Heart right ventricle (tissue), 16 donors: ENCODE results near the gene ZMYND15. TPM values are rescaled to one million over a fixed set of nuclear protein-coding genes. Genes with fewer than 3 reads are reported as not detected.

ENCODE experiments used
- ATAC-seq, 8 donors: fragments of 200-7000 bp; cut with Tn5 transposase; one replicate each; pipeline ENCODE4 v1.9.1; 2020; ENCODE audit warnings: mild to moderate bottlenecking in 8 of 8, moderate library complexity in 8 of 8, moderate number of reproducible peaks in 1 of 8
- DNase-seq, 2 donors: peaks; one replicate each; pipeline ENCODE4 v3.0.0-alpha.2; 2020
- H3K27ac ChIP-seq, 10 donors: fragments of 200-600 bp; sonication (generic) in 2 of 10; one replicate each; pipeline versions ENCODE4 v1.5.0 to v1.8.0; 2020 to 2022; ENCODE audit warnings: mild to moderate bottlenecking in 3 of 10
- H3K27me3 ChIP-seq, 7 donors: fragments of 200-600 bp; one replicate each; pipeline ENCODE4 v1.8.0; 2021 to 2022; ENCODE audit warnings: mild to moderate bottlenecking in 2 of 7
- H3K36me3 ChIP-seq, 9 donors: fragments of 200-600 bp; sonication (generic) in 1 of 9; one replicate each; pipeline versions ENCODE4 v1.5.0 to v1.8.0; 2020 to 2022; ENCODE audit warnings: mild to moderate bottlenecking in 2 of 9
- H3K4me1 ChIP-seq, 9 donors: fragments of 200-600 bp; sonication (generic) in 1 of 9; one replicate each; pipeline versions ENCODE4 v1.5.0 to v1.8.0; 2020 to 2022; ENCODE audit warnings: mild to moderate bottlenecking in 4 of 9
- H3K4me3 ChIP-seq, 10 donors: fragments of 200-600 bp; sonication (generic) in 2 of 10; one replicate each; pipeline versions ENCODE4 v1.5.0 to v1.8.0; 2020 to 2022; ENCODE audit warnings: mild to moderate bottlenecking in 7 of 10, moderate library complexity in 2 of 10
- H3K9me3 ChIP-seq, 11 donors: fragments of 200-600 bp in 10 of 11; sonication (generic) in 2 of 11; one replicate each; pipeline versions ENCODE4 v1.5.0 to v1.8.0; 2013 to 2022; ENCODE audit warnings: mild to moderate bottlenecking in 2 of 11, control low read depth in 1 of 11, moderate library complexity in 1 of 11
- WGBS, 2 donors: extraction: QIAGEN DNeasy Blood & Tissue Kit; methylation state at CpG; one replicate each; pipeline ENCODE4 v1.1.7; 2013; ENCODE audit warnings: inconsistent platforms in 1 of 2; 5-methylcytosine and 5-hydroxymethylcytosine counted together
- intact Hi-C, 10 donors: fragments of 100-400 bp; cut with DNase I; formaldehyde crosslinking; loops; one replicate each; pipeline versions ENCODE4 v1.11.1 to v1.14.2; 2022
- polyA plus RNA-seq, 2 donors: library from polyadenylated mRNA; stranded (reverse); fragments of 200-250 nt; gene quantifications; one replicate each; pipeline ENCODE4 v1.2.3, GENCODE V29; 2013
- total RNA-seq, 10 donors: library from RNA; stranded (reverse); fragmentation: NEBNext Ultra II Directional in 3 of 10; extraction: Animal tissue kit (Norgen Biotek cat#: 25700) in 3 of 10; gene quantifications; one replicate each; pipeline versions ENCODE4 v1.2.1 to v1.2.4, GENCODE V29; 2021 to 2023
- TF ChIP-seq, protein P1 (sequence below), 9 donors: fragments of 200-600 bp; sonication (generic) in 2 of 9; IDR thresholded peaks; one replicate each; pipeline versions ENCODE4 v1.5.0 to v1.8.0; 2021 to 2022; ENCODE audit warnings: antibody characterized with exemption in 9 of 9, mild to moderate bottlenecking in 5 of 9, moderate library complexity in 1 of 9
- donor health status: Arrhythmogenic right ventricular cardiomyopathy.
- donor health status: ischemic (EF 13 %, LVEDD 7.1; RV severe dilation, severe dysfunction).
- donor health status: healthy with polysubstance abuse.
- donor health status: DM: no; HTN: yes; CAD: no.
- donor health status: DM: no; HTN: no; CAD: no.
- donor health status: ischemic (EF 25% LVEDD 6.9; RV normal size, moderate dysfunction).
- donor health status: ischemic (EF 25% LVEDD 5.7; RV mildly dilated, moderate dysfunction).
- donor health status: healthy.
- donor health status: DM: yes; HTN: yes; CAD: no.
- donor health status: Ischemic cardiomyopathy.
- donor health status: ischemic (EF 35%, LVEDD 5.7; RV mildly dilated, moderate dysfunction).
- donor health status: nonischemic (EF 11% LVEDD 7.7; RV severe dilation, severe dysfunction).
- donor health status: DM: yes; HTN: yes; CAD: no.
- donor health status: PGD.
- donor health status: ischemic (EF 29% LVEDD 5.4; RV normal size, mild dysfunction).
- donor health status: nonischemic (EF 23%, LVEDD 6.1; RV moderate dilation, normal function).

Gene ZMYND15
- total and polyA plus RNA-seq, 12 donors = 0.15 to 2.1 (median 0.32) TPM; not detected in 1

DNA sequence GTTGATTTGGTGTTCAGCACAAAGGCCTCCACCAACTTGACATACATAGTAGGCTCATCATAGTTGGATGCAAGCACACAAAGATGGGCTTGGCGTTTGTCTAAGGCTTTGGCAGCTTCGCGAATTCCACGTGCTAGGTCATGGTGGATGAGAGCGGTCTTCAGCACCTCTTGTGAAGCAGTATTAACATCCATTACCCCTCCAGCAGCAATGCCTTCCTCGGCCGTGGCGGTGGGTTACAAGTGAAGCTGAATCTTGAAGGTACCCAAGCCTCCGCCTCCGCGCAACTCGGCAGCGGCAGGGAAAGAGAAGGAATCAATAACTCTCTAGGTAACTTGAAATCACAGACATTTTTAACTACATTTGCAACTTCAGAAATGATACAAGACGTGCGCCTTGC is 34.6 kb upstream of the ZMYND15 start:
- 94 to 95% methylated on average over 15 of the region's 15 CpGs for WGBS, 2 donors
- DNase-seq (no peak), ATAC-seq (no peak)
- Histone ChIP-seq H3K9me3 (no peaks in the 10 kb centered on the region), H3K36me3 (no peaks in the 10 kb centered on the region), H3K27ac (no peak overlapping the region), H3K4me3 (no peak overlapping the region), H3K27me3 (no peaks in the 10 kb centered on the region), H3K4me1 (peaks cover 0 to 34% (median 14%) of the 10 kb centered on the region in 9 donors)
- TF ChIP-seq, protein P1, sequence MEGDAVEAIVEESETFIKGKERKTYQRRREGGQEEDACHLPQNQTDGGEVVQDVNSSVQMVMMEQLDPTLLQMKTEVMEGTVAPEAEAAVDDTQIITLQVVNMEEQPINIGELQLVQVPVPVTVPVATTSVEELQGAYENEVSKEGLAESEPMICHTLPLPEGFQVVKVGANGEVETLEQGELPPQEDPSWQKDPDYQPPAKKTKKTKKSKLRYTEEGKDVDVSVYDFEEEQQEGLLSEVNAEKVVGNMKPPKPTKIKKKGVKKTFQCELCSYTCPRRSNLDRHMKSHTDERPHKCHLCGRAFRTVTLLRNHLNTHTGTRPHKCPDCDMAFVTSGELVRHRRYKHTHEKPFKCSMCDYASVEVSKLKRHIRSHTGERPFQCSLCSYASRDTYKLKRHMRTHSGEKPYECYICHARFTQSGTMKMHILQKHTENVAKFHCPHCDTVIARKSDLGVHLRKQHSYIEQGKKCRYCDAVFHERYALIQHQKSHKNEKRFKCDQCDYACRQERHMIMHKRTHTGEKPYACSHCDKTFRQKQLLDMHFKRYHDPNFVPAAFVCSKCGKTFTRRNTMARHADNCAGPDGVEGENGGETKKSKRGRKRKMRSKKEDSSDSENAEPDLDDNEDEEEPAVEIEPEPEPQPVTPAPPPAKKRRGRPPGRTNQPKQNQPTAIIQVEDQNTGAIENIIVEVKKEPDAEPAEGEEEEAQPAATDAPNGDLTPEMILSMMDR (IDR thresholded peaks at IDR 0.05) = no peak
- intact Hi-C loops = loop anchor here in 2 of 10 donors (2.0 to 10.0 kb wide), 2 partner anchors 182 to 190 kb away; partner anchors contain the start of gene C17orf107 (in 1 of the 2)

- H3K27ac ChIP-seq = no peak overlapping the region
- no peaks in the 10 kb centered on the region for H3K9me3 ChIP-seq
- 80 to 82% methylated on average over 7 of the region's 7 CpGs for WGBS, 2 donors
- H3K4me1 ChIP-seq = peaks cover 2 to 38% (median 19%) of the 10 kb centered on the region in 9 donors
- TF ChIP-seq, protein P1 (IDR thresholded peaks at IDR 0.05) = no peak
- no peaks in the 10 kb centered on the region for H3K36me3 ChIP-seq
- no peaks in the 10 kb centered on the region for H3K27me3 ChIP-seq
- intact Hi-C loops = loop anchor here in 1 of 10 donors (10.0 kb wide), 1 partner anchor 189 kb away; the partner anchor contains the start of gene C17orf107
- no peak overlapping the region for H3K4me3 ChIP-seq
- no peak for ATAC-seq
- DNase-seq = no peak
Measured at GRCh38 chr17:4706121-4706520, 33.5 kb upstream of the ZMYND15 start.

DNA sequence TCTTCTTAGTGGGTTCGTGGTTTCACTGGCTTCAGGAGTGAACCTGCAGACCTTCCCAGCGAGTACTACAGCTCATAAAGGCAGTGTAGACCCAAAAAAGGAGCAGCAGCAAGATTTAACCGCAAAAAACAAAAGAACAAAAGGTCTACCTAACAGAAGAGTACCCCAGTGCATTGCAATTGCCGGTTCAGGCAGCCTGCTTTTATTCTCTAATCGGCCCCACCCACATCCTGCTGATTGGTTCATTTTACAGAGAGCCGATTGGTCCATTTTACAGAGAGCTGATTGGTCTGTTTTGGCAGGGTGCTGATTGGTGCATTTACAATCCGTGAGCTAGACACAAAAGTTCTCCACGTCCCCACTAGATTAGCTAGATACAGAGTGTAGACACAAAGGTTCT is 31.2 kb upstream of the ZMYND15 start:
- DNase-seq = no peak
- ATAC-seq = no peak
- Histone ChIP-seq H3K4me1 (peaks cover 4 to 42% (median 15%) of the 10 kb centered on the region in 9 donors), H3K4me3 (no peak overlapping the region), H3K9me3 (no peaks in the 10 kb centered on the region), H3K27me3 (no peaks in the 10 kb centered on the region), H3K36me3 (peaks cover 0 to 3% (median 0%) of the 10 kb centered on the region in 9 donors), H3K27ac (no peak overlapping the region)
- intact Hi-C loops = loop anchor here in 1 of 10 donors (10.0 kb wide), 1 partner anchor 186 kb away; the partner anchor contains the start of gene C17orf107
- 78 to 81% methylated on average over 8 of the region's 8 CpGs for WGBS, 2 donors
- TF ChIP-seq, protein P1 (IDR thresholded peaks at IDR 0.05) = no peak

- H3K9me3 ChIP-seq = no peaks in the 10 kb centered on the region
- no peaks in the 10 kb centered on the region for H3K27me3 ChIP-seq
- H3K27ac ChIP-seq = peak within 1 kb of the TSS in 9 of 10 donors; percentile 53 to 99 (median 80)
- 0 to 1% methylated on average over 43 to 67 of the region's 67 CpGs for WGBS, 2 donors
- TF ChIP-seq, protein P1 (IDR thresholded peaks at IDR 0.05) = peak; percentile 41 to 79 (median 57)
- H3K4me3 ChIP-seq = peak within 1 kb of the TSS; percentile 12 to 85 (median 72)
- H3K4me1 ChIP-seq = peaks cover 4 to 47% (median 13%) of the 10 kb centered on the region in 9 donors
- ATAC-seq (peak; percentile 94 to 97 (median 95)), DNase-seq (peak; percentile 97 to 99)
- intact Hi-C loops = loop anchor here in 6 of 10 donors (1.0 to 10.0 kb wide), 7 partner anchors 21 to 192 kb away; partner anchors contain the start of genes GLTPD2 (in 2 of the 6), VMO1 (in 2 of the 6), C17orf107 (in 1 of the 6) and CHRNE (in 1 of the 6)
- H3K36me3 ChIP-seq = peaks cover 0 to 3% (median 0%) of the 10 kb centered on the region in 9 donors
Measured at GRCh38 chr17:4709794-4710692, 29.6 kb upstream of the ZMYND15 start, which contains the start of gene ARRB2. TSS of gene ARRB2 (plus strand) at chr17:4710632. CDS start at chr17:4710722, 90 bp downstream.
